ENCODE measurements around the gene ZMIZ1.

DNA sequence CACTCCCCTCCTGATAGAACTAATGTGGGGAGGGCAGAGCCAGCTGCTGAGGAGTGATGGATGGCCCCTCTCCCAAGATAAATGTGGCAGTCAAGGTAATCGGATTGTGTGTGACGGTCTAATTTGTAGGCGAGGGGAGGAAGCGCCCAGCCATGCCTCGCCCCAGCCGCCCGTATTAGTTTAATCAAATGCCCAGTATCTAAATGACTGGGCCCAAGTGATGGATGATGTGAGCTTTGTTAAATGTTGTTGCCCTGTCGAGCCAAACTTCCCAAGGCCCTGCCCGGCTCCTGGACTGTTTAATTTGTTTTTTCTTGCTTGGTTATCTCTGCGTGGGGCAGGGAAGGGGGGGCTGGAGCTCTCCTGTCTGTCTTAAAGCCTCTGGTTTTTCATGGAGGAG lies 190.1 kb downstream of the ZMIZ1 start:
- TF ChIP-seq, protein P1, sequence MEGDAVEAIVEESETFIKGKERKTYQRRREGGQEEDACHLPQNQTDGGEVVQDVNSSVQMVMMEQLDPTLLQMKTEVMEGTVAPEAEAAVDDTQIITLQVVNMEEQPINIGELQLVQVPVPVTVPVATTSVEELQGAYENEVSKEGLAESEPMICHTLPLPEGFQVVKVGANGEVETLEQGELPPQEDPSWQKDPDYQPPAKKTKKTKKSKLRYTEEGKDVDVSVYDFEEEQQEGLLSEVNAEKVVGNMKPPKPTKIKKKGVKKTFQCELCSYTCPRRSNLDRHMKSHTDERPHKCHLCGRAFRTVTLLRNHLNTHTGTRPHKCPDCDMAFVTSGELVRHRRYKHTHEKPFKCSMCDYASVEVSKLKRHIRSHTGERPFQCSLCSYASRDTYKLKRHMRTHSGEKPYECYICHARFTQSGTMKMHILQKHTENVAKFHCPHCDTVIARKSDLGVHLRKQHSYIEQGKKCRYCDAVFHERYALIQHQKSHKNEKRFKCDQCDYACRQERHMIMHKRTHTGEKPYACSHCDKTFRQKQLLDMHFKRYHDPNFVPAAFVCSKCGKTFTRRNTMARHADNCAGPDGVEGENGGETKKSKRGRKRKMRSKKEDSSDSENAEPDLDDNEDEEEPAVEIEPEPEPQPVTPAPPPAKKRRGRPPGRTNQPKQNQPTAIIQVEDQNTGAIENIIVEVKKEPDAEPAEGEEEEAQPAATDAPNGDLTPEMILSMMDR (conservative IDR thresholded peaks at IDR 0.05; ENCODE audit: low read length) = no peak
- TF ChIP-seq EZH2phosphoT487 (IDR thresholded peaks at IDR 0.05; ENCODE audit: borderline replicate concordance) = no peak

Measured in Loucy (cell line).